ENCODE results near the gene SAMD13. TPM values are rescaled to one million over a fixed set of nuclear protein-coding genes. Genes with fewer than 3 reads are reported as not detected.
"Not testable (repeated sequence)": the region's sequence is repeated elsewhere in the genome, so short reads cannot be mapped to it uniquely, and the experiment has no call there.

The SAMD13 gene
- total and polyA plus RNA-seq, 7 experiments from 2014 or later, result 0.27 to 0.75 (median 0.43) TPM; not detected in 2

DNA sequence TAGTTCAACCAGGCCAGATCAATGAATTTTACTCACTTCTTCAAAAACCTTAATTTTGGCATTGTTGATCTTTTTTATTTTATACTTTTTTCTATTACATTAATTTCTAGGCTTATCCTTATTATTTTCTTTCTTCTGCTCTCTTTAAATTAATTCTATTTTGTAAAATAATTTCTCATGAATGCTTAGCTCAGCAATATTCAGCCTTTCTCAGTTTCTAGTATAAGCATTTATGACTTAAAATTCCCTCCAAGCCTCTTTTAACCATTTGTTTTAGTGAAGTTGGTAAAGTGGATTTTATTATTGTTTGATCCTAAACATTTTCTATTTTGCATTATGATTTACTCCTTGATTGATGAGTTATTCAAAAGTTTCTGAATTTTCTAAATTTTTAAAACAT, 20.6 kb upstream of the SAMD13 start:
- Mint-ChIP-seq H3K9me3 (peaks cover 0 to 7% (median 3%) of the 10 kb centered on the region in 11 donors), H3K27me3 (peaks cover 4 to 22% (median 16%) of the 10 kb centered on the region in 5 donors), H3K4me3 (no peak overlapping the region), H3K4me1 (peaks cover 0 to 1% (median 0%) of the 10 kb centered on the region in 7 donors), H3K36me3 (peaks cover 0 to 1% (median 0%) of the 10 kb centered on the region in 5 donors), H3K27ac (no peak overlapping the region)
- DNase-seq (no peak), ATAC-seq (no peak)
- Histone ChIP-seq H3K4me1 (ENCODE audit: control insufficient read depth in 2 of 2, insufficient read depth in 2 of 2, low read length in 2 of 2) (no peaks in the 10 kb centered on the region), H3K36me3 (ENCODE audit: control insufficient read depth in 2 of 3, insufficient read depth in 3 of 3, low read length in 3 of 3) (no peaks in the 10 kb centered on the region), H3K27me3 (ENCODE audit: control insufficient read depth in 2 of 2, insufficient read depth in 2 of 2, low read length in 2 of 2) (no peaks in the 10 kb centered on the region), H3K9me3 (ENCODE audit: control insufficient read depth in 2 of 3, low read length in 3 of 3) (no peaks in the 10 kb centered on the region), H3K4me3 (ENCODE audit: low read length) (no peak overlapping the region), H3K27ac (ENCODE audit: low read depth, low read length) (no peak overlapping the region)
- ChIA-PET POLR2A (no interaction called here), CTCF (no interaction called here)
- intact Hi-C loops (cut with micrococcal nuclease), result no loop called here

DNA sequence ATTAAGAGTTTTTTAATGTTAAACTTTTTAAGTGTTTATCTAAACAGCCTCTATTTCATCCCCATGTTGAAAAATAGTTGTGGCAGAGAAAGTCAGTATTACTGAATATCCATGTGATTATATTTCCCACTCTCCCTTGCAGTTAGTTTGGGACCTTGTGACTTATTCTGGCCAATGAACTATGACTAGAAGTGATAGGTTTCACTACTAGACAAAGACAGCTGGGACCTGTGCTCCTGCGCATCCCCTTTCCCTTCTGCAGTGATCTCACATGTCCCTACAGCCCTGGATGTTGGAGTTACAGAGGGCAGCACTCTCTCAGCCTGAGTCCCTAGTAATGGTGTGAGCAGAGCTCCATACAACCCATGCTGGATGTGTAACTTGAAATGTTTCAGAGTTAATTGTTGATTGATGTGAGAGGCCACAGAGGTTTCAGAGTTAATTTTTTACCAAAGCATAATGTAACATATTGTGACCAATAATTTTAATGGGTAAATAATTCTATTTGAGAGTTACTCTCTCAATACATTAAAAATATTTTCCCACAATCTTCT, 18.7 kb upstream of the SAMD13 start:
- ATAC-seq (no peak), DNase-seq (no peak)
- no peaks in the 10 kb centered on the region for H3K27me3 ChIP-seq (ENCODE audit: control insufficient read depth in 2 of 2, insufficient read depth in 2 of 2, low read length in 2 of 2)
- CTCF ChIA-PET, result no interaction called here
- H3K9me3 ChIP-seq (ENCODE audit: control insufficient read depth in 2 of 3, low read length in 3 of 3), result peaks cover 0 to 6% (median 0%) of the 10 kb centered on the region in 3 experiments
- peaks cover 4 to 31% (median 25%) of the 10 kb centered on the region in 5 donors for H3K27me3 Mint-ChIP-seq
- H3K36me3 Mint-ChIP-seq, result peaks cover 0 to 10% (median 6%) of the 10 kb centered on the region in 5 donors
- no peak overlapping the region for H3K4me3 Mint-ChIP-seq
- H3K27ac ChIP-seq (ENCODE audit: low read depth, low read length), result no peak overlapping the region
- peaks cover 0 to 1% (median 0%) of the 10 kb centered on the region in 7 donors for H3K4me1 Mint-ChIP-seq
- no peaks in the 10 kb centered on the region for H3K4me1 ChIP-seq (ENCODE audit: control insufficient read depth in 2 of 2, insufficient read depth in 2 of 2, low read length in 2 of 2)
- H3K4me3 ChIP-seq (ENCODE audit: low read length), result no peak overlapping the region
- H3K36me3 ChIP-seq (ENCODE audit: control insufficient read depth in 2 of 3, insufficient read depth in 3 of 3, low read length in 3 of 3), result no peaks in the 10 kb centered on the region
- H3K9me3 Mint-ChIP-seq, result peaks cover 0 to 26% (median 14%) of the 10 kb centered on the region in 11 donors
- intact Hi-C loops (cut with micrococcal nuclease), result no loop called here
- POLR2A ChIA-PET, result no interaction called here
- H3K27ac Mint-ChIP-seq, result no peak overlapping the region

DNA sequence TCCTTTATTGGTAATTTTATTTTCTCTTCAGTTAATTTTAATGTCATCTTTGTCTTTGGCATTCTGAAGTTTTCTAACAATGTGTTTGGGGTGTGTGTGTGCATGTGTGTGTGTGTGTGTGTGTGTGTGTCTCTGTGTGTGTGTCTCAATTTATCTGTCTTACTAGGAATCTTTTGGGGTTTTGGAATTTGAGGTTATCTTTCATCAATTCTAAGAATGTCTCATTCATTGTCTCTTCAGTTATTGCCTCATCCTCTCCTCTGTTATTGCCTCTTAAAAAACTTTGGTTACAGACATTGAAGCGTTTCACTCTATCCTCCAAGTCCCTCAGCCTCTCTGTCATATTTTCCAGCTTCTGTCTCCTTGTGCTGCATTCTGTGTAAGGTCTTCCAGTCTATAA, 18.1 kb upstream of the SAMD13 start:
- peaks cover 4 to 31% (median 25%) of the 10 kb centered on the region in 5 donors for H3K27me3 Mint-ChIP-seq

DNA sequence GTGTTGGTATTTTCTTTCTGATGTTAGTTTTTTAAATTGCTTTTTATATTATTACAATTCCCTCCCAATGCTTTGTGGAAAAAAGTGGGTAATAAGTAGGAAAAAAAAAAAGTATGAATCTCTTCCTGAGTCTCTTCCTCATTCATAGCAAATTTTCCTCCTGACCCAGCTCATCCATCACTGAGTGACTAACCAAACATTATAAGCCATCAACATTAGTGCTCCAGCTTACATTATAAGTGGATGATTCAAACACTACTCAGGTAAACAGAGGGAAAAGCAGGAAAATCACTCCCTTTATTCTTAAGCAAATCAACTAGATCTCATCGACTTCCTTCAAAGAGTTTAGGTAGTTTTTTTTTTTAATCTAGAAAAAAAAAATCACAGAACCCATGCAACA, 15.4 kb upstream of the SAMD13 start:
- Mint-ChIP-seq H3K27ac (no peak overlapping the region), H3K4me3 (no peak overlapping the region), H3K9me3 (peaks cover 3 to 43% (median 24%) of the 10 kb centered on the region in 11 donors), H3K36me3 (peaks cover 0 to 17% (median 6%) of the 10 kb centered on the region in 5 donors), H3K27me3 (peaks cover 2 to 35% (median 25%) of the 10 kb centered on the region in 5 donors), H3K4me1 (no peaks in the 10 kb centered on the region)
- CTCF ChIA-PET, result no interaction called here
- intact Hi-C loops (cut with micrococcal nuclease), result no loop called here
- POLR2A ChIA-PET, result no interaction called here
- Histone ChIP-seq H3K4me1 (ENCODE audit: control insufficient read depth in 2 of 2, insufficient read depth in 2 of 2, low read length in 2 of 2) (no peaks in the 10 kb centered on the region), H3K36me3 (ENCODE audit: control insufficient read depth in 2 of 3, insufficient read depth in 3 of 3, low read length in 3 of 3) (no peaks in the 10 kb centered on the region), H3K27ac (ENCODE audit: low read depth, low read length) (no peak overlapping the region), H3K4me3 (ENCODE audit: low read length) (no peak overlapping the region), H3K27me3 (ENCODE audit: control insufficient read depth in 2 of 2, insufficient read depth in 2 of 2, low read length in 2 of 2) (no peaks in the 10 kb centered on the region), H3K9me3 (ENCODE audit: control insufficient read depth in 2 of 3, low read length in 3 of 3) (peaks cover 0 to 6% (median 0%) of the 10 kb centered on the region in 3 experiments)
- no peak for ATAC-seq
- no peak for DNase-seq

More for the DNA sequence above, 18.1 kb upstream of the SAMD13 start:
- Mint-ChIP-seq H3K9me3 (peaks cover 0 to 29% (median 16%) of the 10 kb centered on the region in 11 donors), H3K27ac (no peak overlapping the region), H3K4me3 (no peak overlapping the region), H3K36me3 (peaks cover 0 to 10% (median 6%) of the 10 kb centered on the region in 5 donors), H3K4me1 (peaks cover 0 to 1% (median 0%) of the 10 kb centered on the region in 7 donors)
- no peaks in the 10 kb centered on the region for H3K27me3 ChIP-seq (ENCODE audit: control insufficient read depth in 2 of 2, insufficient read depth in 2 of 2, low read length in 2 of 2)
- ATAC-seq, result no peak
- peaks cover 0 to 6% (median 0%) of the 10 kb centered on the region in 3 experiments for H3K9me3 ChIP-seq (ENCODE audit: control insufficient read depth in 2 of 3, low read length in 3 of 3)
- H3K4me1 ChIP-seq (ENCODE audit: control insufficient read depth in 2 of 2, insufficient read depth in 2 of 2, low read length in 2 of 2), result no peaks in the 10 kb centered on the region
- no peak overlapping the region for H3K4me3 ChIP-seq (ENCODE audit: low read length)
- DNase-seq, result no peak
- H3K36me3 ChIP-seq (ENCODE audit: control insufficient read depth in 2 of 3, insufficient read depth in 3 of 3, low read length in 3 of 3), result no peaks in the 10 kb centered on the region
- CTCF ChIA-PET, result no interaction called here
- H3K27ac ChIP-seq (ENCODE audit: low read depth, low read length), result no peak overlapping the region
- POLR2A ChIA-PET, result no interaction called here
- intact Hi-C loops (cut with micrococcal nuclease), result no loop called here

DNA sequence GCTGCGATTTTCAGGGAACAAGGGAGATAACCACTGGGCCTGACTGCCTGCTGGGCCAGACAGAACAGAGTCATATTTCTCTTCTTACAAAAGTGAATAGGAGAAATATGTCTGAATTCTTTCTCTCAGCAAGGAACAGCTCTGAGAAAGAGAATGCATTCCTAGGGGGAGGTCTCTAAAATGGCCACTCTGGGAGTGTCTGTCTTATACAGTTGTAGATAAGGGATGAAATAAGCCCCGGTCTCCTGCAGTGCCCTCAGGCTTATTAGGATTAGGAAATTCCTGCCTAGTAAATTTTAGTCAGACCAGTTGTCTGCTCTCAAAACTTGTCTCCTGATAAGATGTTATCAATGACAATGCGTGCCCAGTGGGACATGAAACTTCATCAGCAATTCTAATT, 14.1 kb upstream of the SAMD13 start:
- Mint-ChIP-seq H3K36me3 (peaks cover 0 to 22% (median 6%) of the 10 kb centered on the region in 5 donors), H3K27me3 (peaks cover 7 to 34% (median 25%) of the 10 kb centered on the region in 5 donors), H3K9me3 (peaks cover 3 to 43% (median 24%) of the 10 kb centered on the region in 11 donors)
- intact Hi-C loops (cut with micrococcal nuclease); ATAC-seq; H3K4me3 ChIP-seq (ENCODE audit: low read length); H3K27ac ChIP-seq (ENCODE audit: low read depth, low read length); H3K4me1 Mint-ChIP-seq; POLR2A ChIA-PET; H3K27me3 ChIP-seq (ENCODE audit: control insufficient read depth in 2 of 2, insufficient read depth in 2 of 2, low read length in 2 of 2); H3K4me1 ChIP-seq (ENCODE audit: control insufficient read depth in 2 of 2, insufficient read depth in 2 of 2, low read length in 2 of 2); H3K9me3 ChIP-seq (ENCODE audit: control insufficient read depth in 2 of 3, low read length in 3 of 3); H3K27ac Mint-ChIP-seq; H3K36me3 ChIP-seq (ENCODE audit: control insufficient read depth in 2 of 3, insufficient read depth in 3 of 3, low read length in 3 of 3); H3K4me3 Mint-ChIP-seq; DNase-seq; CTCF ChIA-PET: not testable (repeated sequence)

DNA sequence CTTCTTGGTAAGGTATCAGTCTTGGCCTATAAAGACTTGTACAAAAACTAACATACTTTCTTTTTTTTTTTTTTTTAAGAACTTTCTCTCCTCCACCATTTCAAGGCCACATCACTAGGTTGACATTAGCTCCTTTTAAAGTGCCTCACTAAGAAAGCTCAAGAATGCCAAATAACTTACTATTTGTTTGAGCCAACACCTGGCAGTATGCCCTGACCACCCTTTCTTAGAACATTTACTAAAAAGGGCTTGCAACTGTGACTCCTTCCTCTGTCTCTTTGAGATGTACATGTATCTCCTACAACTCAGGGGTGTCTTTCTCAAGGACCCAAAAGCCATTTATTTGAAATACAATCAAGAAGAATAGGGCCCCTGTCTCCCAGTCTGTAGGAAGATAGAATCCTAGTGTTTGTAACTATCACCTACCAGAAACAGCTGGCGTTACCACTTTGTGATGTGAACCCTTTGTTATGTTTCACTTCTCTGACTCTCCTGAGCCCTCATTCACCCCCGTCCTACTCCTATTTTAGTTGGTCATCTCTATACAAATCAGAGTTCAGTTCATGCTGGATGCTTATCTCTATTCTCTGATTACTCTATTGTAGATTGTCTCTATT, 12.2 kb upstream of the SAMD13 start:
- CTCF ChIA-PET, result interaction anchor here (1.2 kb wide), 1 partner anchor 13 kb away, joined by 3 read pairs; no protein-coding TSS in a partner anchor
- Histone ChIP-seq H3K27ac (ENCODE audit: low read depth, low read length) (no peak overlapping the region), H3K4me3 (ENCODE audit: low read length) (no peak overlapping the region), H3K27me3 (ENCODE audit: control insufficient read depth in 2 of 2, insufficient read depth in 2 of 2, low read length in 2 of 2) (no peaks in the 10 kb centered on the region), H3K36me3 (ENCODE audit: control insufficient read depth in 2 of 3, insufficient read depth in 3 of 3, low read length in 3 of 3) (no peaks in the 10 kb centered on the region), H3K9me3 (ENCODE audit: control insufficient read depth in 2 of 3, low read length in 3 of 3) (peaks cover 0 to 6% (median 0%) of the 10 kb centered on the region in 3 experiments), H3K4me1 (ENCODE audit: control insufficient read depth in 2 of 2, insufficient read depth in 2 of 2, low read length in 2 of 2) (no peaks in the 10 kb centered on the region)
- H3K9me3 Mint-ChIP-seq, result peaks cover 3 to 43% (median 23%) of the 10 kb centered on the region in 11 donors
- H3K27me3 Mint-ChIP-seq, result peaks cover 9 to 34% (median 23%) of the 10 kb centered on the region in 5 donors
- POLR2A ChIA-PET, result interaction anchor here (0.6 kb wide), 1 partner anchor 107 kb away, joined by 3 read pairs; no protein-coding TSS in a partner anchor
- no peak overlapping the region for H3K4me3 Mint-ChIP-seq
- no peaks in the 10 kb centered on the region for H3K4me1 Mint-ChIP-seq
- H3K27ac Mint-ChIP-seq, result no peak overlapping the region
- no peak for ATAC-seq
- no peak for DNase-seq
- H3K36me3 Mint-ChIP-seq, result peaks cover 0 to 27% (median 7%) of the 10 kb centered on the region in 5 donors
- intact Hi-C loops (cut with micrococcal nuclease), result no loop called here

All from naive thymus-derived CD4-positive, alpha-beta T cell (primary cell).